Measurements from ENCODE around the gene KBTBD6. TPM values are rescaled to one million over a fixed set of nuclear protein-coding genes. Genes with fewer than 3 reads are reported as not detected.

Gene KBTBD6
- total and polyA plus RNA-seq, 2 of the 13 experiments (the other 11 are each of a cell fraction or from before 2014, with no cell fraction given): 4.4 to 12.0 TPM

DNA sequence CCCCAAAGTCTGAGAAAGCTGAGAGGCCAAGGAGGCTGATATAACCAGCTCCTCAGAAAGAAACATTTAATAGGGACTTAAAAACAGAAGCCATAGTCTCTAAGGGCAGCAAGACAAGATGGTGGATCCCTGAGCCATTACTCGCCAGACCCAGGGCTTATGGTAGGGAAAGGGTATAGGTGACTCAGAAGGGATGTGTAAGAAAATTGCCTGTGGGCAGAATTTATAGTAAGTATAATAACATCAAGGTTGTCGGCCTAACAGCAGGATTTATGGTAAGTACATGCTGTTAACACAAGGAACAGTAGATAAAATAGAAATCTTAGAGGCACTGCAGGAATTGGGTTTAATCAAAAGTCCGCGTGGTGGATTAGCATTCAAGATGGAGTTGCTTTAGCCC lies 14.7 kb downstream of the KBTBD6 start:
- ChIA-PET CTCF (ENCODE audit: low intra/inter-chr PET ratio, low total read pairs) (no interaction called here), POLR2A (no interaction called here)
- intact Hi-C loops (cut with micrococcal nuclease; ENCODE audit: unreplicated experiment) (no loop called here), in situ Hi-C loops (cut with HindIII; ENCODE audit: extremely low pct_ligation_motif_present, low pct_unique_long_range_greater_than_20kb) (no loop called here)
- no peak overlapping the region for H3K27ac ChIP-seq (ENCODE audit: extremely low read length, insufficient read depth, low read length)
- no peaks in the 10 kb centered on the region for H3K27me3 ChIP-seq (ENCODE audit: control insufficient read depth in 1 of 2, insufficient read depth in 2 of 2, low read length in 2 of 2)
- H3K4me1 ChIP-seq (ENCODE audit: insufficient read depth, low read length): no peaks in the 10 kb centered on the region
- ATAC-seq (no peak), DNase-seq (ENCODE audit: low spot score) (no peak), FAIRE-seq (no peak)
- WGBS (ENCODE audit: low lambda C conversion rate): 59% methylated on average over 4 of the region's 4 CpGs
- no peaks in the 10 kb centered on the region for H3K79me2 ChIP-seq (ENCODE audit: insufficient read depth, low read length)
- no peaks in the 10 kb centered on the region for H3K36me3 ChIP-seq (replicated peaks in 1 of 2; ENCODE audit: control insufficient read depth in 1 of 2, insufficient read depth in 2 of 2, low read length in 2 of 2)
- H4K20me1 ChIP-seq (ENCODE audit: insufficient read depth, low read length): no peaks in the 10 kb centered on the region
- no peak overlapping the region for H2AFZ ChIP-seq (ENCODE audit: low read length)
- TF ChIP-seq, protein P1, sequence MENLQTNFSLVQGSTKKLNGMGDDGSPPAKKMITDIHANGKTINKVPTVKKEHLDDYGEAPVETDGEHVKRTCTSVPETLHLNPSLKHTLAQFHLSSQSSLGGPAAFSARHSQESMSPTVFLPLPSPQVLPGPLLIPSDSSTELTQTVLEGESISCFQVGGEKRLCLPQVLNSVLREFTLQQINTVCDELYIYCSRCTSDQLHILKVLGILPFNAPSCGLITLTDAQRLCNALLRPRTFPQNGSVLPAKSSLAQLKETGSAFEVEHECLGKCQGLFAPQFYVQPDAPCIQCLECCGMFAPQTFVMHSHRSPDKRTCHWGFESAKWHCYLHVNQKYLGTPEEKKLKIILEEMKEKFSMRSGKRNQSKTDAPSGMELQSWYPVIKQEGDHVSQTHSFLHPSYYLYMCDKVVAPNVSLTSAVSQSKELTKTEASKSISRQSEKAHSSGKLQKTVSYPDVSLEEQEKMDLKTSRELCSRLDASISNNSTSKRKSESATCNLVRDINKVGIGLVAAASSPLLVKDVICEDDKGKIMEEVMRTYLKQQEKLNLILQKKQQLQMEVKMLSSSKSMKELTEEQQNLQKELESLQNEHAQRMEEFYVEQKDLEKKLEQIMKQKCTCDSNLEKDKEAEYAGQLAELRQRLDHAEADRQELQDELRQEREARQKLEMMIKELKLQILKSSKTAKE (CRISPR knock-in tag; IDR thresholded peaks at IDR 0.05; ENCODE audit: borderline replicate concordance): no peak
- TF ChIP-seq KDM5A (IDR thresholded peaks at IDR 0.05; ENCODE audit: borderline replicate concordance, low read length): no peak
- no peak for TF ChIP-seq ZNF510 (CRISPR knock-in tag; IDR thresholded peaks at IDR 0.05; ENCODE audit: low read depth)
- TF ChIP-seq ARNT (IDR thresholded peaks at IDR 0.05): no peak
- TF ChIP-seq, protein P2, sequence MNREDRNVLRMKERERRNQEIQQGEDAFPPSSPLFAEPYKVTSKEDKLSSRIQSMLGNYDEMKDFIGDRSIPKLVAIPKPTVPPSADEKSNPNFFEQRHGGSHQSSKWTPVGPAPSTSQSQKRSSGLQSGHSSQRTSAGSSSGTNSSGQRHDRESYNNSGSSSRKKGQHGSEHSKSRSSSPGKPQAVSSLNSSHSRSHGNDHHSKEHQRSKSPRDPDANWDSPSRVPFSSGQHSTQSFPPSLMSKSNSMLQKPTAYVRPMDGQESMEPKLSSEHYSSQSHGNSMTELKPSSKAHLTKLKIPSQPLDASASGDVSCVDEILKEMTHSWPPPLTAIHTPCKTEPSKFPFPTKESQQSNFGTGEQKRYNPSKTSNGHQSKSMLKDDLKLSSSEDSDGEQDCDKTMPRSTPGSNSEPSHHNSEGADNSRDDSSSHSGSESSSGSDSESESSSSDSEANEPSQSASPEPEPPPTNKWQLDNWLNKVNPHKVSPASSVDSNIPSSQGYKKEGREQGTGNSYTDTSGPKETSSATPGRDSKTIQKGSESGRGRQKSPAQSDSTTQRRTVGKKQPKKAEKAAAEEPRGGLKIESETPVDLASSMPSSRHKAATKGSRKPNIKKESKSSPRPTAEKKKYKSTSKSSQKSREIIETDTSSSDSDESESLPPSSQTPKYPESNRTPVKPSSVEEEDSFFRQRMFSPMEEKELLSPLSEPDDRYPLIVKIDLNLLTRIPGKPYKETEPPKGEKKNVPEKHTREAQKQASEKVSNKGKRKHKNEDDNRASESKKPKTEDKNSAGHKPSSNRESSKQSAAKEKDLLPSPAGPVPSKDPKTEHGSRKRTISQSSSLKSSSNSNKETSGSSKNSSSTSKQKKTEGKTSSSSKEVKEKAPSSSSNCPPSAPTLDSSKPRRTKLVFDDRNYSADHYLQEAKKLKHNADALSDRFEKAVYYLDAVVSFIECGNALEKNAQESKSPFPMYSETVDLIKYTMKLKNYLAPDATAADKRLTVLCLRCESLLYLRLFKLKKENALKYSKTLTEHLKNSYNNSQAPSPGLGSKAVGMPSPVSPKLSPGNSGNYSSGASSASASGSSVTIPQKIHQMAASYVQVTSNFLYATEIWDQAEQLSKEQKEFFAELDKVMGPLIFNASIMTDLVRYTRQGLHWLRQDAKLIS (CRISPR knock-in tag; IDR thresholded peaks at IDR 0.05): no peak
- no peak for TF ChIP-seq ZNF557 (CRISPR knock-in tag; IDR thresholded peaks at IDR 0.05)
- TF ChIP-seq, protein P3, sequence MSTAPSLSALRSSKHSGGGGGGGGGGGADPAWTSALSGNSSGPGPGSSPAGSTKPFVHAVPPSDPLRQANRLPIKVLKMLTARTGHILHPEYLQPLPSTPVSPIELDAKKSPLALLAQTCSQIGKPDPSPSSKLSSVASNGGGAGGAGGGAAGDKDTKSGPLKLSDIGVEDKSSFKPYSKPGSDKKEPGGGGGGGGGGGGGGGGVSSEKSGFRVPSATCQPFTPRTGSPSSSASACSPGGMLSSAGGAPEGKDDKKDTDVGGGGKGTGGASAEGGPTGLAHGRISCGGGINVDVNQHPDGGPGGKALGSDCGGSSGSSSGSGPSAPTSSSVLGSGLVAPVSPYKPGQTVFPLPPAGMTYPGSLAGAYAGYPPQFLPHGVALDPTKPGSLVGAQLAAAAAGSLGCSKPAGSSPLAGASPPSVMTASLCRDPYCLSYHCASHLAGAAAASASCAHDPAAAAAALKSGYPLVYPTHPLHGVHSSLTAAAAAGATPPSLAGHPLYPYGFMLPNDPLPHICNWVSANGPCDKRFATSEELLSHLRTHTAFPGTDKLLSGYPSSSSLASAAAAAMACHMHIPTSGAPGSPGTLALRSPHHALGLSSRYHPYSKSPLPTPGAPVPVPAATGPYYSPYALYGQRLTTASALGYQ (CRISPR knock-in tag; IDR thresholded peaks at IDR 0.05): no peak
- no peak for TF ChIP-seq ZNF224 (CRISPR knock-in tag; IDR thresholded peaks at IDR 0.05)
- TF ChIP-seq ZNF44 (CRISPR knock-in tag; IDR thresholded peaks at IDR 0.05): no peak
- TF ChIP-seq, protein P4, sequence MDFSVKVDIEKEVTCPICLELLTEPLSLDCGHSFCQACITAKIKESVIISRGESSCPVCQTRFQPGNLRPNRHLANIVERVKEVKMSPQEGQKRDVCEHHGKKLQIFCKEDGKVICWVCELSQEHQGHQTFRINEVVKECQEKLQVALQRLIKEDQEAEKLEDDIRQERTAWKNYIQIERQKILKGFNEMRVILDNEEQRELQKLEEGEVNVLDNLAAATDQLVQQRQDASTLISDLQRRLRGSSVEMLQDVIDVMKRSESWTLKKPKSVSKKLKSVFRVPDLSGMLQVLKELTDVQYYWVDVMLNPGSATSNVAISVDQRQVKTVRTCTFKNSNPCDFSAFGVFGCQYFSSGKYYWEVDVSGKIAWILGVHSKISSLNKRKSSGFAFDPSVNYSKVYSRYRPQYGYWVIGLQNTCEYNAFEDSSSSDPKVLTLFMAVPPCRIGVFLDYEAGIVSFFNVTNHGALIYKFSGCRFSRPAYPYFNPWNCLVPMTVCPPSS (IDR thresholded peaks at IDR 0.05): no peak
- TF ChIP-seq, protein P5, sequence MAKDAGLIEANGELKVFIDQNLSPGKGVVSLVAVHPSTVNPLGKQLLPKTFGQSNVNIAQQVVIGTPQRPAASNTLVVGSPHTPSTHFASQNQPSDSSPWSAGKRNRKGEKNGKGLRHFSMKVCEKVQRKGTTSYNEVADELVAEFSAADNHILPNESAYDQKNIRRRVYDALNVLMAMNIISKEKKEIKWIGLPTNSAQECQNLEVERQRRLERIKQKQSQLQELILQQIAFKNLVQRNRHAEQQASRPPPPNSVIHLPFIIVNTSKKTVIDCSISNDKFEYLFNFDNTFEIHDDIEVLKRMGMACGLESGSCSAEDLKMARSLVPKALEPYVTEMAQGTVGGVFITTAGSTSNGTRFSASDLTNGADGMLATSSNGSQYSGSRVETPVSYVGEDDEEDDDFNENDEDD (CRISPR knock-in tag; IDR thresholded peaks at IDR 0.05; ENCODE audit: borderline replicate concordance): no peak
- no TSS peak for BruUV-seq (replicated peaks)
- H3K4me2 ChIP-seq (ENCODE audit: low read depth, low read length): no peak overlapping the region
- no peaks in the 10 kb centered on the region for H3K9me3 ChIP-seq (ENCODE audit: low read length)
- H3K9ac ChIP-seq (ENCODE audit: insufficient read depth, low read depth, low read length): no peak overlapping the region
- H3K4me3 ChIP-seq (replicated peaks in 1 of 3; ENCODE audit: insufficient read depth in 1 of 3, low read depth in 2 of 3, low read length in 3 of 3): no peak overlapping the region

Data from HepG2 (cell line).